Smooth muscle cell (in vitro differentiated cells): ENCODE results near the gene PRTFDC1. TPM values are rescaled to one million over a fixed set of nuclear protein-coding genes. Genes with fewer than 3 reads are reported as not detected.

Source experiments
- DNase-seq: peaks from one replicate; lab custom pipeline; 2025; ENCODE audit not compliant: unreplicated experiment; lab: John Stamatoyannopoulos, UW
- H2AFZ ChIP-seq: fragments of 200-600 bp; sonication (generic); 2 replicates; pipeline ENCODE4 v1.6.0; 2016; ENCODE audit warnings: antibody characterized with exemption, low read depth, mild to moderate bottlenecking
- H3F3A ChIP-seq: fragments of 200-600 bp; sonication (generic); 2 replicates; pipeline ENCODE4 v1.6.0; 2017; ENCODE audit warnings: antibody characterized with exemption, low read depth
- H3K27ac ChIP-seq: fragments of 200-600 bp; sonication (generic); 2 replicates; pipeline ENCODE4 v1.5.1; 2016; ENCODE audit warnings: low read depth, mild to moderate bottlenecking
- H3K27me3 ChIP-seq: fragments of 200-600 bp; sonication (generic); 2 replicates; pipeline ENCODE4 v1.6.1; 2016; ENCODE audit warnings: low read depth, mild to moderate bottlenecking
- H3K36me3 ChIP-seq: fragments of 200-600 bp; sonication (generic); 2 replicates; pipeline ENCODE4 v1.5.1; 2016; ENCODE audit warnings: low read depth
- H3K4me1 ChIP-seq: fragments of 200-600 bp; sonication (generic); 2 replicates; pipeline ENCODE4 v1.5.1; 2016; ENCODE audit warnings: low read depth
- H3K4me2 ChIP-seq: fragments of 200-600 bp; sonication (generic); 2 replicates; pipeline ENCODE4 v1.6.0; 2016; ENCODE audit warnings: mild to moderate bottlenecking
- H3K4me3 ChIP-seq: fragments of 200-600 bp; sonication (generic); 2 replicates; pipeline ENCODE4 v1.5.1; 2016; ENCODE audit warnings: mild to moderate bottlenecking
- H3K79me2 ChIP-seq: fragments of 200-600 bp; sonication (generic); 2 replicates; pipeline ENCODE4 v1.6.0; 2016; ENCODE audit warnings: low read depth, mild to moderate bottlenecking
- H3K9ac ChIP-seq: fragments of 200-600 bp; sonication (generic); 2 replicates; pipeline ENCODE4 v1.6.0; 2016; ENCODE audit warnings: low read depth
- H3K9me3 ChIP-seq: fragments of 200-600 bp; sonication (generic); replicated peaks from 2 replicates; pipeline ENCODE4 v1.5.1; 2016; ENCODE audit warnings: low read depth
- H4K20me1 ChIP-seq: fragments of 200-600 bp; sonication (generic); 2 replicates; pipeline ENCODE4 v1.6.0; 2016; ENCODE audit warnings: low read depth
- WGBS: methylation state at CpG from one replicate; pipeline ENCODE4 v1.1.7; 2016; ENCODE audit warnings: low lambda C conversion rate; 5-methylcytosine and 5-hydroxymethylcytosine counted together
- polyA plus RNA-seq: library from polyadenylated mRNA; unstranded; fragments of >200 nt; fragmentation: Nextera tagmentation; extraction: Ambion mirVana; gene quantifications from 2 replicates; pipeline ENCODE4 v1.2.1, GENCODE V29; 2016
- total RNA-seq: library from RNA; depleted of rRNA; stranded (reverse); fragments of >200 nt; gene quantifications from 2 replicates; pipeline ENCODE4 v1.2.3, GENCODE V29; 2014
- TF ChIP-seq, protein P1 (sequence below): fragments of 200-600 bp; sonication (generic); IDR thresholded peaks from 2 replicates; pipeline ENCODE4 v1.5.1; 2017; ENCODE audit warnings: borderline replicate concordance, mild to moderate bottlenecking, antibody characterized with exemption; ENCODE audit not compliant: insufficient read depth, poor library complexity, severe bottlenecking

PRTFDC1 gene
- total and polyA plus RNA-seq, 2 experiments from 2014 or later: 10.2 to 11.9 TPM

DNA sequence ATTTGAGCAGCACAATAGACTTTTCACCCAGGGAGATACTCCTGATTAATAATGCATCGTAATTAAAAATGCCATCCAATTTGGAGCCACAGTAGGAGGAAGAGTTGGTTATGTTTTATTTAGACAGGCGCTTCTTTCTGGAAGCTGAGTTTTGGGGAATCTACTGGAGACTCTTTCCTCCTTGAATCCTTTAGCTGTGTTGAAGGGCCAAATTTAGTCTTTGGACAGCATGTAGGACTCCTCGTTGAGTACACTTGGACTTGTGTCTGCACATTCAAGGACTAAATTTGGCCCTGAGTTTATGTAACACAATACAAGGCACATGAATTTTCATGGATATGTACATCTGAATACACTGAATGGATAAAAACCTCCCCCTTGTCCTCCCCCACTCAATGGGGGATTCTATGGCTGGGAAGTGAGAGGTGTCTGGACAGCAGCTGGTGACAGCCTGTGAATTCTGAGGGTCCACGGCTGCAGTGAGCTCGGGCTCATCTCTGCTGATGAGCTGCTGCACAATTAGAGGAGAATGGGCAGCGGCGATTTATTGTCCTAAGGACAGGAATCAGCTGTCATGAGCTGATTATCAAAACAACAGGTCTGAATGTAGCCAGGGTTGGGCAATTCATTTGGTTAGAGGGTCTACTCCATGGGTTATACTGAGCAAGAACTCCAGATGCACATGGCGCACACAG, 95.2 kb downstream of the PRTFDC1 start:
- H3K79me2 ChIP-seq: no peaks in the 10 kb centered on the region
- no peaks in the 10 kb centered on the region for H3F3A ChIP-seq
- 89% methylated on average over 8 of the region's 8 CpGs for WGBS
- no peak overlapping the region for H3K4me2 ChIP-seq
- H3K27me3 ChIP-seq: no peaks in the 10 kb centered on the region
- no peaks in the 10 kb centered on the region for H3K36me3 ChIP-seq
- TF ChIP-seq, protein P1, sequence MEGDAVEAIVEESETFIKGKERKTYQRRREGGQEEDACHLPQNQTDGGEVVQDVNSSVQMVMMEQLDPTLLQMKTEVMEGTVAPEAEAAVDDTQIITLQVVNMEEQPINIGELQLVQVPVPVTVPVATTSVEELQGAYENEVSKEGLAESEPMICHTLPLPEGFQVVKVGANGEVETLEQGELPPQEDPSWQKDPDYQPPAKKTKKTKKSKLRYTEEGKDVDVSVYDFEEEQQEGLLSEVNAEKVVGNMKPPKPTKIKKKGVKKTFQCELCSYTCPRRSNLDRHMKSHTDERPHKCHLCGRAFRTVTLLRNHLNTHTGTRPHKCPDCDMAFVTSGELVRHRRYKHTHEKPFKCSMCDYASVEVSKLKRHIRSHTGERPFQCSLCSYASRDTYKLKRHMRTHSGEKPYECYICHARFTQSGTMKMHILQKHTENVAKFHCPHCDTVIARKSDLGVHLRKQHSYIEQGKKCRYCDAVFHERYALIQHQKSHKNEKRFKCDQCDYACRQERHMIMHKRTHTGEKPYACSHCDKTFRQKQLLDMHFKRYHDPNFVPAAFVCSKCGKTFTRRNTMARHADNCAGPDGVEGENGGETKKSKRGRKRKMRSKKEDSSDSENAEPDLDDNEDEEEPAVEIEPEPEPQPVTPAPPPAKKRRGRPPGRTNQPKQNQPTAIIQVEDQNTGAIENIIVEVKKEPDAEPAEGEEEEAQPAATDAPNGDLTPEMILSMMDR: no peak
- no peaks in the 10 kb centered on the region for H4K20me1 ChIP-seq
- no peak overlapping the region for H2AFZ ChIP-seq
- H3K9ac ChIP-seq: no peak overlapping the region
- no peak overlapping the region for H3K27ac ChIP-seq
- no peak overlapping the region for H3K4me3 ChIP-seq
- no peaks in the 10 kb centered on the region for H3K9me3 ChIP-seq
- no peak for DNase-seq
- H3K4me1 ChIP-seq: no peaks in the 10 kb centered on the region

DNA sequence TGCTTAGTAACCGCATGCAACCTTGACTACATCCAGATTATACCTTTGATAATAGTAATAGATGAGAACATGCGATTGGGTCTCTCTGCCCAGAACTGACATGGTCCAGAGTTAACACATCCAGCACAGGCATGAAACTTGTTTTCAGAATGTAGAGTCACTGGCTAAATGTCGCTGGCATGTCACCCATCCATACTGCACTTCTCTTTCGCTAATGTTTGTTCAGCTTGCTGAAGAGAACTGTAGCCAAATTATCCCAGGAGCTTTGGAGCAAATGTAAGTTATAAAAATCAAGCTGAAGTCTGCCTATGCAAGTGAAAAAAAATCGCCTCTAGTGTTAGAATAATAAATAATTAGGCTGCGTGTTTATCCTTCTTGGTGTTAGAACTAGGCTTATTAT, 98.2 kb downstream of the PRTFDC1 start:
- H3K9ac ChIP-seq: no peak overlapping the region
- no peaks in the 10 kb centered on the region for H3K9me3 ChIP-seq
- H2AFZ ChIP-seq: no peak overlapping the region
- no peaks in the 10 kb centered on the region for H3F3A ChIP-seq
- no peaks in the 10 kb centered on the region for H3K79me2 ChIP-seq
- H3K27me3 ChIP-seq: no peaks in the 10 kb centered on the region
- no peak overlapping the region for H3K27ac ChIP-seq
- H4K20me1 ChIP-seq: no peaks in the 10 kb centered on the region
- TF ChIP-seq, protein P1: no peak
- 93% methylated on average over 6 of the region's 6 CpGs for WGBS
- H3K4me3 ChIP-seq: no peak overlapping the region
- H3K4me1 ChIP-seq: peaks cover 9% of the 10 kb centered on the region
- H3K36me3 ChIP-seq: no peaks in the 10 kb centered on the region
- DNase-seq: no peak
- no peak overlapping the region for H3K4me2 ChIP-seq

DNA sequence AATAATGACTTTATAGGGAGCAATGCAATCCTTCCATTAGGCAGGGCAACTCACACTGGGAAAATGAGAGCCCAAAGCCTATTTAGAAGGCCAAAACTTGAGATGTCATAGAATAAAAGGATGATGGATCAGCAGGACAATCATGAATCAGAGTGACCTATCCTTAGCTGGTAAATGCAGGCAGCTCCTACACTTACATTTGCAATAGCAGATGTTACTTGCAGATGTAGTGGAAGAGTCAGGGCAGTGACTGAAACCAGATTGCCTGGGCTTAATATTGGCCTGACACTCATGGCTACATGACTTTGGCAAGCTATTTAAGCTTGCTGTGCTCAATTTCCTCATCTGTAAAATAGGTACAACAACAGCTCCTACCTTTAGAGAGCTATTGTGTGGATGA, 98.7 kb downstream of the PRTFDC1 start:
- H2AFZ ChIP-seq: no peak overlapping the region
- H3K27me3 ChIP-seq: no peaks in the 10 kb centered on the region
- no peak overlapping the region for H3K27ac ChIP-seq
- H3F3A ChIP-seq: no peaks in the 10 kb centered on the region
- H3K4me3 ChIP-seq: no peak overlapping the region
- H3K36me3 ChIP-seq: no peaks in the 10 kb centered on the region
- no peaks in the 10 kb centered on the region for H4K20me1 ChIP-seq
- no peaks in the 10 kb centered on the region for H3K79me2 ChIP-seq
- peaks cover 15% of the 10 kb centered on the region for H3K4me1 ChIP-seq
- H3K9me3 ChIP-seq: no peaks in the 10 kb centered on the region
- no peak overlapping the region for H3K4me2 ChIP-seq
- no peak overlapping the region for H3K9ac ChIP-seq
- TF ChIP-seq, protein P1: no peak
- no peak for DNase-seq

DNA sequence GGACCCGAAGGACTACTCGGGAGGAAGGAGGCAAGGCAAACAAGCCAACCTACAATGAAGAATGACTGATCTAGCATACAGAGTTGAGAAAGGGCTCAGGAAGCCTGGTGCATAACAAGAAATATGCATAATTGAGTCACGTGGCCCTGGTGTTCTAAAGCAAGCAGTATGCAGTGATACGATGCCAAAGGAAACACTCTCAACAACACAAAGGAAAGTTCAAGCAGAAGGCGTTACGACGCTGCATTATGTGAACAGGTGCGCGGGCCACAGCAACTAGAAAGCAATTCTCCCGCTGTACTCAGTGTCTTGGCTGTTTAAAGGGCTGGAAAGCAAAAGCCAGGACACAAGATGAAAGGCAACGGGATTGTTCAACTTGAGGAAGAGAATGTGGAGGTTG, 100.8 kb downstream of the PRTFDC1 start:
- Histone ChIP-seq H3F3A (no peaks in the 10 kb centered on the region), H3K4me1 (peaks cover 22% of the 10 kb centered on the region), H3K27ac (no peak overlapping the region), H3K4me3 (no peak overlapping the region), H3K79me2 (no peaks in the 10 kb centered on the region), H4K20me1 (no peaks in the 10 kb centered on the region), H3K9me3 (no peaks in the 10 kb centered on the region), H3K36me3 (no peaks in the 10 kb centered on the region), H2AFZ (no peak overlapping the region), H3K9ac (no peak overlapping the region), H3K27me3 (no peaks in the 10 kb centered on the region), H3K4me2 (no peak overlapping the region)
- no peak for DNase-seq
- TF ChIP-seq, protein P1: no peak
- WGBS: 86% methylated on average over 11 of the region's 11 CpGs
